ENCODE measurements around the gene HP. TPM values are rescaled to one million over a fixed set of nuclear protein-coding genes. Genes with fewer than 3 reads are reported as not detected.

Gene HP
- total and polyA plus RNA-seq, 2 of the 8 experiments (the other 6 are each of a cell fraction or from before 2014, with no cell fraction given): not detected

GRCh38 chr16:72012607-72013006 lies 41.7 kb upstream of the HP start:
- Histone ChIP-seq H4K5ac (ENCODE audit: insufficient read length, low read depth, low read length) (no peak overlapping the region), H2BK5ac (ENCODE audit: low read depth, low read length) (no peak overlapping the region), H2AK5ac (ENCODE audit: low read depth, low read length) (no peak overlapping the region), H2BK15ac (ENCODE audit: low read length) (no peak overlapping the region), H2AFZ (ENCODE audit: low read length) (no peak overlapping the region), H2BK12ac (ENCODE audit: low read depth, low read length) (no peak overlapping the region), H3K4me2 (ENCODE audit: insufficient read depth in 1 of 2, low read depth in 2 of 2, low read length in 2 of 2) (no peak overlapping the region), H3K4me1 (replicated peaks in 1 of 4; ENCODE audit: control insufficient read depth in 3 of 4, insufficient read depth in 4 of 4, low read length in 3 of 4) (no peaks in the 10 kb centered on the region), H3K9me3 (ENCODE audit: insufficient read depth in 2 of 2, low read depth in 1 of 2, low read length in 1 of 2) (no peaks in the 10 kb centered on the region), H2BK20ac (ENCODE audit: low read length) (no peak overlapping the region), H3K14ac (ENCODE audit: insufficient read length) (no peak overlapping the region), H3K27ac (ENCODE audit: low read depth, low read length) (no peak overlapping the region), H3K9ac (replicated peaks in 1 of 4; ENCODE audit: extremely low read depth in 1 of 4, low read depth in 3 of 4, low read length in 3 of 4) (no peak overlapping the region), H3K56ac (replicated peaks; ENCODE audit: insufficient read length, low read depth, low read length) (no peak overlapping the region), H3K4ac (replicated peaks; ENCODE audit: insufficient read length, low read depth, low read length) (no peak overlapping the region), H3K79me2 (ENCODE audit: control insufficient read depth in 1 of 2, insufficient read depth in 2 of 2, low read length in 2 of 2) (no peaks in the 10 kb centered on the region; a peak in 1 of 4 replicates), H3K36me3 (ENCODE audit: control insufficient read depth in 2 of 4, insufficient read depth in 4 of 4, low read length in 3 of 4) (peaks cover 2 to 18% (median 13%) of the 10 kb centered on the region in 4 experiments; a peak in 5 of 8 replicates), H4K20me1 (replicated peaks in 1 of 2; ENCODE audit: control insufficient read depth in 1 of 2, insufficient read depth in 2 of 2, low read length in 2 of 2) (no peaks in the 10 kb centered on the region), H3K18ac (ENCODE audit: extremely low read depth, low read length) (no peak overlapping the region), H2BK120ac (replicated peaks; ENCODE audit: low read depth, low read length) (no peak overlapping the region), H4K8ac (ENCODE audit: extremely low read depth, insufficient read depth, low read length) (no peak overlapping the region), H3K4me3 (ENCODE audit: extremely low read depth in 1 of 4, insufficient read depth in 2 of 4, low read depth in 3 of 4, low read length in 4 of 4) (no peak overlapping the region), H3K23ac (ENCODE audit: insufficient read length) (no peak overlapping the region), H3K79me1 (ENCODE audit: low read depth, low read length) (no peaks in the 10 kb centered on the region; the same call in 1 of the 2 replicates), H3K27me3 (replicated peaks in 1 of 4; ENCODE audit: control insufficient read depth in 3 of 4, extremely low read depth in 1 of 4, insufficient read depth in 3 of 4, low read length in 3 of 4) (no peaks in the 10 kb centered on the region), H4K91ac (replicated peaks; ENCODE audit: insufficient read length, low read length) (no peak overlapping the region), H3K23me2 (ENCODE audit: low read depth, low read length) (no peaks in the 10 kb centered on the region)
- DNase-seq (ENCODE audit: low read depth in 1 of 2, low spot score in 2 of 2) (no peak), FAIRE-seq (no peak)
- POLR2A ChIA-PET (ENCODE audit: partially characterized antibody): interaction anchor here (0.9 to 1.6 kb wide), 3 partner anchors 26 to 76 kb away, joined by 3 to 4 read pairs (median 4); no protein-coding TSS in a partner anchor
- CTCF ChIA-PET (ENCODE audit: partially characterized antibody): interaction anchor here (1.2 to 1.5 kb wide), 2 partner anchors 9 to 74 kb away, joined by 3 to 7 read pairs; no protein-coding TSS in a partner anchor
- no peak for TF ChIP-seq ZNF274 (IDR thresholded peaks at IDR 0.05; ENCODE audit: borderline replicate concordance, extremely low read depth, low read length)
- 94% methylated on average over 9 of the region's 9 CpGs; no CpG with 5 or more reads in 1 of the 2 experiments for WGBS, 2 experiments (ENCODE audit: extremely low coverage in 1 of 2, insufficient coverage in 1 of 2, insufficient read length in 1 of 2, insufficient replicate concordance in 2 of 2, low coverage in 1 of 2, low lambda C conversion rate in 2 of 2, missing lambda C conversion rate in 1 of 2)

Measured in H1 (cell line).